GM04503 (cell line): ENCODE data around the gene CIB1.

ENCODE experiments used
- DNase-seq: peaks from one replicate; pipeline ENCODE4 v3.0.0-alpha.2; 2012; ENCODE audit warnings: low read depth

CIB1 gene

GRCh38 chr15:90240856-90241255 is 7.1 kb upstream of the CIB1 start:
- no peak for DNase-seq

GRCh38 chr15:90239371-90239770 is 5.6 kb upstream of the CIB1 start:
- DNase-seq: no peak

GRCh38 chr15:90234096-90234988 is 601 bp upstream of the CIB1 start, which contains the start of gene GDPGP1:
Gene GDPGP1, plus strand, starts transcription at chr15:90234209. Its CDS starts 6,700 bp downstream, at chr15:90240909.
- DNase-seq: no peak

- no peak for DNase-seq
Observed at GRCh38 chr15:90232941-90233386, 777 bp downstream of the CIB1 start.

GRCh38 chr15:90232196-90232595 is 1.5 kb downstream of the CIB1 start:
- DNase-seq: no peak

GRCh38 chr15:90231028-90232017 is 2.4 kb downstream of the CIB1 start:
- no peak for DNase-seq

- no peak for DNase-seq
Observed at GRCh38 chr15:90230610-90231009, 3.1 kb downstream of the CIB1 start.

GRCh38 chr15:90230071-90230494 is 3.7 kb downstream of the CIB1 start:
- no peak for DNase-seq

- DNase-seq: no peak
Observed at GRCh38 chr15:90228960-90229359, 4.8 kb downstream of the CIB1 start.

- no peak for DNase-seq
Observed at GRCh38 chr15:90227816-90228772, 5.6 kb downstream of the CIB1 start.

- DNase-seq: no peak
Observed at GRCh38 chr15:90227336-90227735, 6.4 kb downstream of the CIB1 start.

- DNase-seq: no peak
Observed at GRCh38 chr15:90225504-90226234, 8.1 kb downstream of the CIB1 start.

GRCh38 chr15:90225047-90225446 is 8.7 kb downstream of the CIB1 start:
- DNase-seq: no peak

- no peak for DNase-seq
Observed at GRCh38 chr15:90223441-90224165, 10.1 kb downstream of the CIB1 start.

GRCh38 chr15:90222547-90222946 is 11.2 kb downstream of the CIB1 start:
- no peak for DNase-seq

GRCh38 chr15:90221246-90221900 is 12.4 kb downstream of the CIB1 start:
- peak; percentile 44 for DNase-seq

GRCh38 chr15:90219421-90220141 is 14.2 kb downstream of the CIB1 start:
- DNase-seq: no peak

- no peak for DNase-seq
Observed at GRCh38 chr15:90217671-90218394, 15.9 kb downstream of the CIB1 start.
